ENCODE results near the gene MSI2.

The MSI2 gene

GRCh38 chr17:57352665-57353175 is 96.4 kb downstream of the MSI2 start:
- DNase-seq: no peak

GRCh38 chr17:57354673-57355072 is 98.3 kb downstream of the MSI2 start:
- no peak for DNase-seq

- DNase-seq: no peak
These were observed 99.0 kb downstream of the MSI2 start for GRCh38 chr17:57355090-57355859.

GRCh38 chr17:57356153-57356718 is 99.9 kb downstream of the MSI2 start:
- no peak for DNase-seq

- DNase-seq: no peak
These were observed 100.5 kb downstream of the MSI2 start for GRCh38 chr17:57356719-57357391.

GRCh38 chr17:57357392-57357784 is 101.1 kb downstream of the MSI2 start:
- no peak for DNase-seq

- DNase-seq: no peak
These were observed 101.6 kb downstream of the MSI2 start for GRCh38 chr17:57357830-57358430.

- no peak for DNase-seq
These were observed 103.9 kb downstream of the MSI2 start for GRCh38 chr17:57360266-57360665.

- no peak for DNase-seq
These were observed 106.7 kb downstream of the MSI2 start for GRCh38 chr17:57362797-57363556.

GRCh38 chr17:57363580-57363979 is 107.3 kb downstream of the MSI2 start:
- no peak for DNase-seq

- no peak for DNase-seq
These were observed 107.8 kb downstream of the MSI2 start for GRCh38 chr17:57363998-57364643.

- DNase-seq: no peak
These were observed 109.1 kb downstream of the MSI2 start for GRCh38 chr17:57365420-57365819.

GRCh38 chr17:57366177-57366557 is 109.8 kb downstream of the MSI2 start:
- no peak for DNase-seq

GRCh38 chr17:57366558-57367351 is 110.4 kb downstream of the MSI2 start:
- DNase-seq: no peak

GRCh38 chr17:57368637-57369336 is 112.5 kb downstream of the MSI2 start:
- no peak for DNase-seq

GRCh38 chr17:57369509-57369945 is 113.2 kb downstream of the MSI2 start:
- DNase-seq: no peak

- no peak for DNase-seq
These were observed 113.8 kb downstream of the MSI2 start for GRCh38 chr17:57370037-57370581.

- DNase-seq: no peak
These were observed 114.3 kb downstream of the MSI2 start for GRCh38 chr17:57370619-57371018.

- no peak for DNase-seq
These were observed 115.8 kb downstream of the MSI2 start for GRCh38 chr17:57372156-57372555.

- DNase-seq: no peak
These were observed 116.7 kb downstream of the MSI2 start for GRCh38 chr17:57373048-57373447.
